Fibroblast of lung (primary cell): ENCODE results near the gene FAM222B.

Experiments
- CTCF ChIP-seq, 2 donors: IDR thresholded peaks in 1 of 2; conservative IDR thresholded peaks in 1 of 2; 1 replicate in 1 of 2; 2 replicates in 1 of 2; pipeline ENCODE4 v1.5.1; 2011 to 2012; ENCODE audit warnings: low read length in 2 of 2, control low read depth in 1 of 2, inconsistent platforms in 1 of 2, low read depth in 1 of 2, mild to moderate bottlenecking in 1 of 2
- EZH2 ChIP-seq: IDR thresholded peaks from 2 replicates; pipeline ENCODE4 v1.5.1; 2012; ENCODE audit warnings: low read length, control low read depth, mild to moderate bottlenecking; ENCODE audit errors: missing control alignments

- TF ChIP-seq CTCF (conservative IDR thresholded peaks at IDR 0.05 in 1 of 2, IDR thresholded peaks at IDR 0.05 in 1 of 2; ENCODE audit: low read depth in 1 of 2, low read length in 2 of 2) (no peak), EZH2 (no peak)
Observed at GRCh38 chr17:28878158-28878910, 35.7 kb upstream of the FAM222B start.
